ENCODE measurements around the gene KCNB1.

KCNB1 gene

DNA sequence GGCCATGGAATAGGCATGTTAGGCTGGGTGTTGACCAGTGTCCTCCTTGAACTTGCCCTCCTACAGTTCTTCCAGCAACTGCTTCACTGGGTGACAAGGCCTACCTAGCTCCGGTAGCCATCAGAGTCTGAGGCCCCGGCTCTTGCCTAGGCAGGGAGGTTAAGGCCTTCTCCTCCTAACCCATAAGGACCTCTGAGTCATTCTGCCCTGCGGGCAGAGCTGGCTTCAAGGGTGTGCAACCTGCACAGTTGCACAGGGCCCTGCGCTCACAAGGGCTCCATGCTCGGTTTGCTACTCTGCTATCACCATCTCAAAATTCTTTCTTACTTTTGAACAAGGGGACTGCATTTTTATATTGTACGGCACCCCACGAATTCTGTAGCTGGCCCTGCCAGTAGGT, 17.9 kb downstream of the KCNB1 start:
- TF ChIP-seq, protein P1, sequence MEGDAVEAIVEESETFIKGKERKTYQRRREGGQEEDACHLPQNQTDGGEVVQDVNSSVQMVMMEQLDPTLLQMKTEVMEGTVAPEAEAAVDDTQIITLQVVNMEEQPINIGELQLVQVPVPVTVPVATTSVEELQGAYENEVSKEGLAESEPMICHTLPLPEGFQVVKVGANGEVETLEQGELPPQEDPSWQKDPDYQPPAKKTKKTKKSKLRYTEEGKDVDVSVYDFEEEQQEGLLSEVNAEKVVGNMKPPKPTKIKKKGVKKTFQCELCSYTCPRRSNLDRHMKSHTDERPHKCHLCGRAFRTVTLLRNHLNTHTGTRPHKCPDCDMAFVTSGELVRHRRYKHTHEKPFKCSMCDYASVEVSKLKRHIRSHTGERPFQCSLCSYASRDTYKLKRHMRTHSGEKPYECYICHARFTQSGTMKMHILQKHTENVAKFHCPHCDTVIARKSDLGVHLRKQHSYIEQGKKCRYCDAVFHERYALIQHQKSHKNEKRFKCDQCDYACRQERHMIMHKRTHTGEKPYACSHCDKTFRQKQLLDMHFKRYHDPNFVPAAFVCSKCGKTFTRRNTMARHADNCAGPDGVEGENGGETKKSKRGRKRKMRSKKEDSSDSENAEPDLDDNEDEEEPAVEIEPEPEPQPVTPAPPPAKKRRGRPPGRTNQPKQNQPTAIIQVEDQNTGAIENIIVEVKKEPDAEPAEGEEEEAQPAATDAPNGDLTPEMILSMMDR (IDR thresholded peaks at IDR 0.05; ENCODE audit: low read depth, low read length) = no peak
- TF ChIP-seq POLR2A (IDR thresholded peaks at IDR 0.05; ENCODE audit: extremely low read depth, insufficient read length) (no peak), MYC (IDR thresholded peaks at IDR 0.05; ENCODE audit: low read depth, low read length) (no peak)
- TF ChIP-seq, protein P2, sequence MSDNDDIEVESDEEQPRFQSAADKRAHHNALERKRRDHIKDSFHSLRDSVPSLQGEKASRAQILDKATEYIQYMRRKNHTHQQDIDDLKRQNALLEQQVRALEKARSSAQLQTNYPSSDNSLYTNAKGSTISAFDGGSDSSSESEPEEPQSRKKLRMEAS (IDR thresholded peaks at IDR 0.05; ENCODE audit: low read depth, low read length) = no peak
- H3K4me3 ChIP-seq (ENCODE audit: low read depth, low read length) = no peak overlapping the region
- DNase-seq (ENCODE audit: low read depth) = no peak

DNA sequence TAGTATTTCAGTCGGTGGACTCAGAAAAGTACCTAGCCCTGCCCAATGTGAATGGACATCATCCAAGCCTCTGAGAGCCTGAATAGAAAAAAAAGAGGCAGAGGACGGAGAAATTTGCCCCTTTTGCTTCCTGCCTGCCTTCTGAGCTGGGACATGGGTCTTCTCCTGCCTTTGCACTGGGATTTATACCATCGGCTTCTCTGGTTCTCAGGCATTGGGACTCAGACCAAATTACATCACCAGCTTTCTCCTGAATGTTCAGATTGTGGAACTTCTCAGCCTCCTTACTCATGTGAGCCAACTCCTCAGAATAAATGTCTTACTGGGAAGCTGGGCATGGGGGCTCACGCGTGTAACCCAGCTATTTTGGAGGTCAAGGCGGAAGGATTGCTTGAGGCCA, 19.8 kb downstream of the KCNB1 start:
- DNase-seq (ENCODE audit: low read depth) = no peak
- no peak for TF ChIP-seq MYC (IDR thresholded peaks at IDR 0.05; ENCODE audit: low read depth, low read length)
- TF ChIP-seq, protein P1 (IDR thresholded peaks at IDR 0.05; ENCODE audit: low read depth, low read length) = no peak
- TF ChIP-seq POLR2A (IDR thresholded peaks at IDR 0.05; ENCODE audit: extremely low read depth, insufficient read length) = no peak
- TF ChIP-seq, protein P2 (IDR thresholded peaks at IDR 0.05; ENCODE audit: low read depth, low read length) = no peak
- no peak overlapping the region for H3K4me3 ChIP-seq (ENCODE audit: low read depth, low read length)

DNA sequence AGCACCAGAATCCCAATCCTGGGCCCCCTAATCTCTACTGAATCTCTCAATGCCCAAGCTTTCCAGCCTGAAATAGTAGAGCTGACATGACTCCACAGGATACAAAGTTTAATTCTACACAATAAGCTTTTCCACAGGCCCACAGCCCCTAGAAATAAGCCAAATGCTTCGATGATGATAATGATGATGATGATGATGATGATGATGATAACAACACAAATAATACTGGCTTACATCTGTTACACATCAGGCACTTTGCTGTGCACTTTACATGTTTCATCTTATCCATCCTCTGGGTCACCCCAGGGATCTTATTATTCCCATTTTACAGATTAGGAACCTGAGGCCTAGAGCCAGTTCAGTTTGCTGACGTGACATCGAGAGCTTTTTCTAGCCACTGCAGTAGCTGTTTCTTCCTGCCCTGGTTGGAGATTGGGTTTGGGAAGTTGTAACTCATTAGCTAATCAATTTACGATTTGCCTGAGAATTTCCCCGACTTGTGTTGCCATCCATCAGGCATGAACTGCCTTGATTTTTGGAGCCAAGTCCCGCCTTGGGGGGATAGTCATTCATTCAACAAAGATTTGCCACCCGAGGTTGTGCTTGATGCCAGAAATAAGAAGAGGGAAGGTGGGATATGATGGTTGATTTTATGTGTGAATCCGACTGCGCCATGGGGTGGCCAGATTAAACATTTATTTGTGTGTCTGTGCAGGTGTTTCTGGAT, 20.4 kb downstream of the KCNB1 start:
- H3K4me3 ChIP-seq (ENCODE audit: low read depth, low read length) = no peak overlapping the region
- TF ChIP-seq, protein P1 (IDR thresholded peaks at IDR 0.05; ENCODE audit: low read depth, low read length) = no peak
- TF ChIP-seq MYC (IDR thresholded peaks at IDR 0.05; ENCODE audit: low read depth, low read length) (no peak), POLR2A (IDR thresholded peaks at IDR 0.05; ENCODE audit: extremely low read depth, insufficient read length) (no peak)
- TF ChIP-seq, protein P2 (IDR thresholded peaks at IDR 0.05; ENCODE audit: low read depth, low read length) = no peak

DNA sequence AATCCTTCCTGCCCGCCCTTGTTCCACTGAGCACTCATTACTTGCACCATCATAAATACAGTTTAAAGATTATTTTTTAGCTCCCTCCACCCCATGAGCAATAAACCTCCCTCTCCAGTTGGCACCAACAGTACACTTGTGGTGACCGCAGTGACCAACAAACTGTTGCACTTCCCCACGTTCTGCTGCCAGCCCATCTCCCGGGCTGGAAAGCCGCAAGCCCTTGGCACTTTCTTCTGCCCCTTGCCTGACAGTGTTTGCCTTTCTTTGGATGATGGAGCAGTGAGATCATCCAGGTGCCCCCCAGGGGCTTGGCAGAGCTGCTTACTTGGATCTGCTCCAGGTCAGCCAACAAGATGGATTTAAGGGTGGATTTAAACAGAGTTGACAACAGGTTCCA, 21.6 kb downstream of the KCNB1 start:
- TF ChIP-seq MYC (IDR thresholded peaks at IDR 0.05; ENCODE audit: low read depth, low read length) (no peak), POLR2A (IDR thresholded peaks at IDR 0.05; ENCODE audit: extremely low read depth, insufficient read length) (no peak)
- TF ChIP-seq, protein P2 (IDR thresholded peaks at IDR 0.05; ENCODE audit: low read depth, low read length) = no peak
- TF ChIP-seq, protein P1 (IDR thresholded peaks at IDR 0.05; ENCODE audit: low read depth, low read length) = no peak
- H3K4me3 ChIP-seq (ENCODE audit: low read depth, low read length) = no peak overlapping the region
- no peak for DNase-seq (ENCODE audit: low read depth)

More for the DNA sequence above, 20.4 kb downstream of the KCNB1 start:
- DNase-seq (ENCODE audit: low read depth) = no peak

GRCh38 chr20:49460131-49460530, 22.3 kb downstream of the KCNB1 start:
- TF ChIP-seq MYC (IDR thresholded peaks at IDR 0.05; ENCODE audit: low read depth, low read length) (no peak), POLR2A (IDR thresholded peaks at IDR 0.05; ENCODE audit: extremely low read depth, insufficient read length) (no peak)
- TF ChIP-seq, protein P2 (IDR thresholded peaks at IDR 0.05; ENCODE audit: low read depth, low read length) = no peak
- TF ChIP-seq, protein P1 (IDR thresholded peaks at IDR 0.05; ENCODE audit: low read depth, low read length) = no peak
- DNase-seq (ENCODE audit: low read depth) = no peak
- no peak overlapping the region for H3K4me3 ChIP-seq (ENCODE audit: low read depth, low read length)

Data from NB4 (cell line).